ENCODE measurements around the gene ACY1.
"Not testable (repeated sequence)": the region's sequence is repeated elsewhere in the genome, so short reads cannot be mapped to it uniquely, and the experiment has no call there.

ACY1 gene

DNA sequence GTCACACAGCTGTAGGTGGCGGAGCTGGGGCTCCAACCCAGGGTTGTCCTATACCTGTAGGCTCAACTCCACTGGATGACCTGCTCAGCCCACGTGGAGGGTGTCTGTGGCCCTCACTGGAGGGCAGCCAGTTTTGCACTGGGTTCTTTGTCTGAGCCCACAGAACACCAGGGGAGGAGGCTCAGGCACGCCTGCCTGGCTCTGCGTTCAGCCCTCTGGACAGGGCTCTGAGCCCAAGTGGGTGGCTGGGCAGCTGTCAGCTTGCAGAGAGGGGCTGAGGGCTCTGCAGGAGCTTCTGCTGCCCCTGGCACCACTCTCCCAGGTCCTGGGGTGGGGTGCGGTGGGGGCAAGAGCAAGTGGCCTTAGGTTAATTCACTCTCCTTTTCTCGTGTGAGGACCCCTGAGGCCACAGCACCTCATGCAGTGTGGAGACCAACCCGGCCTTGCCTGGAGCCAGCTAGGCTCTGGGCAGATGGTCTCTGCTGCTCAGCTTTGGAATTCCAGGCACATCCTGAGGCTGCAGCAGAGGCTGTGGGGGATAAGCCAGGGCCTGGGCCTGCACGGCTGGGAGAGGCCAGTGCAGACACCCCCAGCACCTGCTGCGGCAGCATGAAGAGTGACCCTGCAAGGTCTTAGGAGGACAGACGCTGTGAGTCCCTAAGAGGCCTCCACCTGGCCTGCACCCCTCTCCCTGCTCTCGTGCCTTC is 49.5 kb downstream of the ACY1 start:
- Histone ChIP-seq H3K4me3 (ENCODE audit: low read length) (no peak overlapping the region), H3K9me3 (ENCODE audit: control insufficient read depth, insufficient read depth, low read length) (no peaks in the 10 kb centered on the region), H3K4me1 (ENCODE audit: control insufficient read depth, low read length) (no peaks in the 10 kb centered on the region), H3K9me2 (replicated peaks; ENCODE audit: control insufficient read depth, low read length) (no peaks in the 10 kb centered on the region), H3K27ac (ENCODE audit: low read depth, low read length) (no peak overlapping the region), H3K36me3 (ENCODE audit: control insufficient read depth, low read length) (no peaks in the 10 kb centered on the region), H3K79me2 (ENCODE audit: control insufficient read depth, low read length) (no peaks in the 10 kb centered on the region), H3F3A (ENCODE audit: control insufficient read depth, insufficient read depth) (no peaks in the 10 kb centered on the region), H4K20me1 (ENCODE audit: control insufficient read depth, insufficient read depth, low read depth, low read length) (no peaks in the 10 kb centered on the region), H3K4me2 (ENCODE audit: low read length) (no peak overlapping the region), H3K27me3 (ENCODE audit: control insufficient read depth, low read length) (peaks cover 7% of the 10 kb centered on the region; the same call in 1 of the 2 replicates)
- TF ChIP-seq, protein P1, sequence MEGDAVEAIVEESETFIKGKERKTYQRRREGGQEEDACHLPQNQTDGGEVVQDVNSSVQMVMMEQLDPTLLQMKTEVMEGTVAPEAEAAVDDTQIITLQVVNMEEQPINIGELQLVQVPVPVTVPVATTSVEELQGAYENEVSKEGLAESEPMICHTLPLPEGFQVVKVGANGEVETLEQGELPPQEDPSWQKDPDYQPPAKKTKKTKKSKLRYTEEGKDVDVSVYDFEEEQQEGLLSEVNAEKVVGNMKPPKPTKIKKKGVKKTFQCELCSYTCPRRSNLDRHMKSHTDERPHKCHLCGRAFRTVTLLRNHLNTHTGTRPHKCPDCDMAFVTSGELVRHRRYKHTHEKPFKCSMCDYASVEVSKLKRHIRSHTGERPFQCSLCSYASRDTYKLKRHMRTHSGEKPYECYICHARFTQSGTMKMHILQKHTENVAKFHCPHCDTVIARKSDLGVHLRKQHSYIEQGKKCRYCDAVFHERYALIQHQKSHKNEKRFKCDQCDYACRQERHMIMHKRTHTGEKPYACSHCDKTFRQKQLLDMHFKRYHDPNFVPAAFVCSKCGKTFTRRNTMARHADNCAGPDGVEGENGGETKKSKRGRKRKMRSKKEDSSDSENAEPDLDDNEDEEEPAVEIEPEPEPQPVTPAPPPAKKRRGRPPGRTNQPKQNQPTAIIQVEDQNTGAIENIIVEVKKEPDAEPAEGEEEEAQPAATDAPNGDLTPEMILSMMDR (IDR thresholded peaks at IDR 0.05; ENCODE audit: low read depth, low read length, poor library complexity, severe bottlenecking), result no peak
- TF ChIP-seq EZH2phosphoT487 (IDR thresholded peaks at IDR 0.05; ENCODE audit: borderline replicate concordance, low read length), result no peak

DNA sequence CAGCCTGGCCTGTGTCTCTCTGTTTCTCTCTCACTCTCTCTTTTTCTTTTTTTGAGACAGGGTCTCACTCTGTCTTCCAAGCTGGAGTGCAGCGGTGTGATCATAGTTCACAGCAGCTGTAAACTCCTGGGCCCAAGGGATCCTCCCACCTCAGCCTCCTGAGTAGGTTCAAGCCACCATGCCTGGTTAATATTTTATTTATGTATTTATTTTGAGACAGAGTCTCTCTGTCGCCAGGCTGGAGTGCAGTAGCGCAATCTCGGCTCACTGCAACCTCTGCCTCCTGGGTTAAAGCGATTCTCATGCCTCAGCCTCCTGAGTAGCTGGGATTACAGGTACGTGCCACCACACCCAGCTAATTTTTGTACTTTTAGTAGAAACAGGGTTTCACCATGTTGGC is 50.4 kb downstream of the ACY1 start:
- not testable (repeated sequence) for H3K27ac ChIP-seq (ENCODE audit: low read depth, low read length); H3K36me3 ChIP-seq (ENCODE audit: control insufficient read depth, low read length); H3K79me2 ChIP-seq (ENCODE audit: control insufficient read depth, low read length); H4K20me1 ChIP-seq (ENCODE audit: control insufficient read depth, insufficient read depth, low read depth, low read length); H3K4me1 ChIP-seq (ENCODE audit: control insufficient read depth, low read length); H3K4me3 ChIP-seq (ENCODE audit: low read length); H3F3A ChIP-seq (ENCODE audit: control insufficient read depth, insufficient read depth); H3K27me3 ChIP-seq (ENCODE audit: control insufficient read depth, low read length); H3K4me2 ChIP-seq (ENCODE audit: low read length); H3K9me2 ChIP-seq (replicated peaks; ENCODE audit: control insufficient read depth, low read length); H3K9me3 ChIP-seq (ENCODE audit: control insufficient read depth, insufficient read depth, low read length)

DNA sequence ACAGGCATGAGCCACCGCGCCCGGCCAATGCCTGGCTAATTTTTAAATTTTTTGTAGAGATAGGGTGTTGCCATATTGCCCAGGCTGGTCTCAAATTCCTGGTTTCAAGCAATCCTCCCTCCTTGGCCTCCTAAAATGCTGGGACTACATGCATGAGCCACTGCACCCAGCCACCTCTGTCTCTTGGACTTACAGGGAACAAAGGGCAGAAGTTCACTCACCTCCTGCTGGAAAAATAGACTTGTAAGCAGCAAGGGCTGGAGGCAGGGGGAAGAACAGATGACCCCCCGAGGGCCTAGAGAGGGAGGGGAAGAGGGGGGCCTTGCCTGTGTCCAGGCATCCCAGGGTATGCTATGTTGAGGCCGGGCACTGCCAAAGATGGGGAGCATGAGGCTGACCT is 50.9 kb downstream of the ACY1 start:
- TF ChIP-seq EZH2phosphoT487 (IDR thresholded peaks at IDR 0.05; ENCODE audit: borderline replicate concordance, low read length), result no peak
- TF ChIP-seq, protein P1 (IDR thresholded peaks at IDR 0.05; ENCODE audit: low read depth, low read length, poor library complexity, severe bottlenecking), result no peak

DNA sequence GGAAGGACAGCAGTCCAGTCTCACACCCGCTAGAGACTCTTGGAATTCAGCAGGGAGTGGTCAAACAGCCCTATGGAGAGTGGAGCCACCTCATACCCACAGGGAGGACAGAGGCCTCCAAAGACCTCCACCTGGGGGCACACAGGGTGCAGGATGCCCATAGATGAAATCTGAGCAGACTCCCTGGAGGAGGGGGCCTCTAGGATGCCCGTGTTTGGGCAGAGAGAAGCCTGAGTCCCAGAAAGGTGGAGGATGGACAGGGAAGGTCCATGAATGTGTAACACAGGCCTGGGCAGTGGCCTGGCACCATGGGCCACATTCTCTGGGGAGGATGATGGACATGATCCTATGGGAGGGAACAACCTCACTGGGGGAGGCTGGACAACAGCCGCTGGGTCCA is 51.3 kb downstream of the ACY1 start:
- H3K79me2 ChIP-seq (ENCODE audit: control insufficient read depth, low read length), result no peaks in the 10 kb centered on the region
- H3K27ac ChIP-seq (ENCODE audit: low read depth, low read length), result no peak overlapping the region
- TF ChIP-seq, protein P1 (IDR thresholded peaks at IDR 0.05; ENCODE audit: low read depth, low read length, poor library complexity, severe bottlenecking), result no peak
- no peak for TF ChIP-seq EZH2phosphoT487 (IDR thresholded peaks at IDR 0.05; ENCODE audit: borderline replicate concordance, low read length)
- H3K36me3 ChIP-seq (ENCODE audit: control insufficient read depth, low read length), result no peaks in the 10 kb centered on the region
- H3F3A ChIP-seq (ENCODE audit: control insufficient read depth, insufficient read depth), result no peaks in the 10 kb centered on the region
- no peak overlapping the region for H3K4me3 ChIP-seq (ENCODE audit: low read length)
- H3K9me3 ChIP-seq (ENCODE audit: control insufficient read depth, insufficient read depth, low read length), result no peaks in the 10 kb centered on the region
- no peak overlapping the region for H3K4me2 ChIP-seq (ENCODE audit: low read length)
- no peaks in the 10 kb centered on the region for H3K9me2 ChIP-seq (replicated peaks; ENCODE audit: control insufficient read depth, low read length)
- H4K20me1 ChIP-seq (ENCODE audit: control insufficient read depth, insufficient read depth, low read depth, low read length), result no peaks in the 10 kb centered on the region
- H3K4me1 ChIP-seq (ENCODE audit: control insufficient read depth, low read length), result no peaks in the 10 kb centered on the region
- H3K27me3 ChIP-seq (ENCODE audit: control insufficient read depth, low read length), result peaks cover 7% of the 10 kb centered on the region; the same call in 1 of the 2 replicates

More for the DNA sequence above, 50.9 kb downstream of the ACY1 start:
- Histone ChIP-seq H3K9me3 (ENCODE audit: control insufficient read depth, insufficient read depth, low read length) (no peaks in the 10 kb centered on the region), H3K9me2 (replicated peaks; ENCODE audit: control insufficient read depth, low read length) (no peaks in the 10 kb centered on the region), H3K27me3 (ENCODE audit: control insufficient read depth, low read length) (peaks cover 7% of the 10 kb centered on the region; the same call in 1 of the 2 replicates), H3K27ac (ENCODE audit: low read depth, low read length) (no peak overlapping the region), H3K4me1 (ENCODE audit: control insufficient read depth, low read length) (no peaks in the 10 kb centered on the region), H3K36me3 (ENCODE audit: control insufficient read depth, low read length) (no peaks in the 10 kb centered on the region), H3K4me2 (ENCODE audit: low read length) (no peak overlapping the region), H3F3A (ENCODE audit: control insufficient read depth, insufficient read depth) (no peaks in the 10 kb centered on the region), H3K4me3 (ENCODE audit: low read length) (no peak overlapping the region), H4K20me1 (ENCODE audit: control insufficient read depth, insufficient read depth, low read depth, low read length) (no peaks in the 10 kb centered on the region), H3K79me2 (ENCODE audit: control insufficient read depth, low read length) (no peaks in the 10 kb centered on the region)
